Astrocyte (in vitro differentiated cells and primary cell): ENCODE measurements around the gene ZBTB9. TPM values are rescaled to one million over a fixed set of nuclear protein-coding genes. Genes with fewer than 3 reads are reported as not detected.

ENCODE experiments used
- DNase-seq: peaks from one replicate; pipeline ENCODE4 v3.0.0-alpha.2; 2010; ENCODE audit warnings: low read depth
- FAIRE-seq: peaks from 2 replicates; lab custom pipeline; 2011; peaks lifted over from hg19 to GRCh38; lab: Jason Lieb, UNC
- H2AFZ ChIP-seq: 2 replicates; pipeline ENCODE4 v1.6.0; 2012; ENCODE audit warnings: low read depth, low read length, inconsistent platforms
- H3K27ac ChIP-seq: 2 replicates; pipeline ENCODE4 v1.5.1; 2011; ENCODE audit warnings: low read depth, low read length, inconsistent platforms
- H3K27me3 ChIP-seq: 2 replicates; pipeline ENCODE4 v1.6.0; 2011; ENCODE audit warnings: low read length, inconsistent platforms; ENCODE audit not compliant: insufficient read depth
- H3K36me3 ChIP-seq: 2 replicates; pipeline ENCODE4 v1.5.1; 2011; ENCODE audit warnings: low read length, inconsistent platforms; ENCODE audit not compliant: insufficient read depth
- H3K4me1 ChIP-seq: 2 replicates; pipeline ENCODE4 v1.5.1; 2011; ENCODE audit warnings: low read length, inconsistent platforms; ENCODE audit not compliant: insufficient read depth
- H3K4me2 ChIP-seq: 2 replicates; pipeline ENCODE4 v1.6.0; 2012; ENCODE audit warnings: low read length, inconsistent platforms
- H3K4me3 ChIP-seq: 2 replicates; pipeline ENCODE4 v1.5.1; 2011; ENCODE audit warnings: low read depth, mild to moderate bottlenecking, low read length, inconsistent platforms; ENCODE audit not compliant: insufficient read depth
- H3K79me2 ChIP-seq: 2 replicates; pipeline ENCODE4 v1.6.0; 2012; ENCODE audit warnings: mild to moderate bottlenecking, low read length, inconsistent platforms; ENCODE audit not compliant: insufficient read depth
- H3K9ac ChIP-seq: 2 replicates; pipeline ENCODE4 v1.6.0; 2012; ENCODE audit warnings: mild to moderate bottlenecking, low read length, inconsistent platforms
- H3K9me3 ChIP-seq: 2 replicates; pipeline ENCODE4 v1.5.1; 2012; ENCODE audit warnings: low read depth, mild to moderate bottlenecking, low read length, inconsistent platforms; ENCODE audit not compliant: insufficient read depth
- H4K20me1 ChIP-seq: 2 replicates; pipeline ENCODE4 v1.6.0; 2012; ENCODE audit warnings: low read length, inconsistent platforms; ENCODE audit not compliant: insufficient read depth
- H3K27ac Mint-ChIP-seq: one replicate; pipeline ENCODE4 v1.8.0; 2021; ENCODE audit warnings: mild to moderate bottlenecking, mixed read lengths; ENCODE audit not compliant: unreplicated experiment
- H3K27me3 Mint-ChIP-seq: one replicate; pipeline ENCODE4 v1.8.0; 2021; ENCODE audit warnings: low read depth, mixed read lengths; ENCODE audit not compliant: unreplicated experiment
- H3K36me3 Mint-ChIP-seq: one replicate; pipeline ENCODE4 v1.8.0; 2021; ENCODE audit warnings: low read depth, mixed read lengths; ENCODE audit not compliant: unreplicated experiment
- H3K4me1 Mint-ChIP-seq: one replicate; pipeline ENCODE4 v1.8.0; 2021; ENCODE audit warnings: low read depth, mixed read lengths; ENCODE audit not compliant: unreplicated experiment
- H3K4me3 Mint-ChIP-seq: one replicate; pipeline ENCODE4 v1.8.0; 2021; ENCODE audit warnings: mild to moderate bottlenecking, moderate library complexity, mixed read lengths; ENCODE audit not compliant: unreplicated experiment
- H3K9me3 Mint-ChIP-seq: one replicate; pipeline ENCODE4 v1.8.0; 2021; ENCODE audit warnings: mild to moderate bottlenecking, mixed read lengths; ENCODE audit not compliant: unreplicated experiment
- CTCF ChIP-seq: IDR thresholded peaks from 2 replicates; pipeline ENCODE4 v1.5.1; 2011; ENCODE audit warnings: low read depth, mild to moderate bottlenecking, inconsistent platforms, low read length, moderate library complexity; ENCODE audit not compliant: insufficient read depth
- EZH2 ChIP-seq: IDR thresholded peaks from 2 replicates; pipeline ENCODE4 v1.6.1; 2012; ENCODE audit warnings: mild to moderate bottlenecking, low read length, inconsistent platforms; ENCODE audit not compliant: insufficient read depth
- total RNA-seq: library from RNA; stranded (reverse); gene quantifications from 2 replicates; pipeline ENCODE4 v1.2.1, GENCODE V29; 2021

Gene ZBTB9
- total RNA-seq, 1 donor from 2014 or later = 10.4 TPM

- DNase-seq = no peak
- H4K20me1 ChIP-seq = peaks cover 11% of the 10 kb centered on the region
Measured at GRCh38 chr6:33440649-33441309, 13.6 kb upstream of the ZBTB9 start.

GRCh38 chr6:33441457-33441856 is 12.9 kb upstream of the ZBTB9 start:
- no peaks in the 10 kb centered on the region for H3K9me3 Mint-ChIP-seq
- H3K36me3 Mint-ChIP-seq = peaks cover 42% of the 10 kb centered on the region
- Histone ChIP-seq H3K27me3 (no peaks in the 10 kb centered on the region), H4K20me1 (peaks cover 11% of the 10 kb centered on the region), H3K9ac (no peak overlapping the region), H3K4me2 (no peak overlapping the region), H3K36me3 (peaks cover 18% of the 10 kb centered on the region), H3K9me3 (no peaks in the 10 kb centered on the region), H2AFZ (no peak overlapping the region), H3K4me3 (no peak overlapping the region), H3K4me1 (peaks cover 3% of the 10 kb centered on the region), H3K27ac (no peak overlapping the region), H3K79me2 (no peaks in the 10 kb centered on the region)
- no peak for FAIRE-seq
- DNase-seq = no peak
- peaks cover 4% of the 10 kb centered on the region for H3K4me1 Mint-ChIP-seq
- no peak overlapping the region for H3K27ac Mint-ChIP-seq
- no peak for TF ChIP-seq CTCF
- no peak for TF ChIP-seq EZH2
- no peaks in the 10 kb centered on the region for H3K27me3 Mint-ChIP-seq
- no peak overlapping the region for H3K4me3 Mint-ChIP-seq

More at GRCh38 chr6:33440649-33441309, 13.6 kb upstream of the ZBTB9 start:
- Histone ChIP-seq H3K4me3 (no peak overlapping the region), H3K27ac (no peak overlapping the region), H3K9me3 (no peaks in the 10 kb centered on the region), H3K36me3 (peaks cover 23% of the 10 kb centered on the region), H3K4me1 (peaks cover 3% of the 10 kb centered on the region), H3K9ac (no peak overlapping the region), H3K27me3 (no peaks in the 10 kb centered on the region), H3K4me2 (no peak overlapping the region), H2AFZ (no peak overlapping the region), H3K79me2 (no peaks in the 10 kb centered on the region)
- no peak overlapping the region for H3K27ac Mint-ChIP-seq
- H3K4me1 Mint-ChIP-seq = peaks cover 4% of the 10 kb centered on the region
- no peaks in the 10 kb centered on the region for H3K27me3 Mint-ChIP-seq
- H3K36me3 Mint-ChIP-seq = peaks cover 38% of the 10 kb centered on the region
- no peak overlapping the region for H3K4me3 Mint-ChIP-seq
- FAIRE-seq = no peak
- TF ChIP-seq EZH2 (no peak), CTCF (no peak)
- H3K9me3 Mint-ChIP-seq = no peaks in the 10 kb centered on the region

GRCh38 chr6:33442283-33442682 is 12.1 kb upstream of the ZBTB9 start:
- H3K4me1 Mint-ChIP-seq = peaks cover 4% of the 10 kb centered on the region
- Histone ChIP-seq H2AFZ (no peak overlapping the region), H3K9ac (no peak overlapping the region), H4K20me1 (peaks cover 11% of the 10 kb centered on the region), H3K9me3 (no peaks in the 10 kb centered on the region), H3K27ac (no peak overlapping the region), H3K79me2 (no peaks in the 10 kb centered on the region), H3K27me3 (no peaks in the 10 kb centered on the region), H3K4me3 (no peak overlapping the region), H3K36me3 (peaks cover 11% of the 10 kb centered on the region), H3K4me1 (peaks cover 3% of the 10 kb centered on the region), H3K4me2 (no peak overlapping the region)
- no peaks in the 10 kb centered on the region for H3K27me3 Mint-ChIP-seq
- no peak for TF ChIP-seq CTCF
- TF ChIP-seq EZH2 = no peak
- FAIRE-seq (no peak), DNase-seq (no peak)
- no peak overlapping the region for H3K4me3 Mint-ChIP-seq
- no peak overlapping the region for H3K27ac Mint-ChIP-seq
- H3K9me3 Mint-ChIP-seq = no peaks in the 10 kb centered on the region
- H3K36me3 Mint-ChIP-seq = peaks cover 40% of the 10 kb centered on the region
